NCI-H1436 treated with DMSO at 0.1 percent for 48 hours (cell line): ENCODE results near the gene CTNNA2.

Source experiments
- DNase-seq: peaks from one replicate; lab custom pipeline; 2025; lab: John Stamatoyannopoulos, UW

Gene CTNNA2

GRCh38 chr2:79713131-79713785 lies 200.4 kb downstream of the CTNNA2 start:
- DNase-seq: no peak

GRCh38 chr2:79714283-79714682 lies 201.4 kb downstream of the CTNNA2 start:
- DNase-seq: no peak

GRCh38 chr2:79715338-79715737 lies 202.5 kb downstream of the CTNNA2 start:
- no peak for DNase-seq

GRCh38 chr2:79716266-79716665 lies 203.4 kb downstream of the CTNNA2 start:
- no peak for DNase-seq

GRCh38 chr2:79717364-79718007 lies 204.6 kb downstream of the CTNNA2 start:
- DNase-seq: no peak

GRCh38 chr2:79721061-79721460 lies 208.2 kb downstream of the CTNNA2 start:
- DNase-seq: no peak

GRCh38 chr2:79721966-79722365 lies 209.1 kb downstream of the CTNNA2 start:
- no peak for DNase-seq

- DNase-seq: no peak
Observed at GRCh38 chr2:79723830-79724229, 211.0 kb downstream of the CTNNA2 start.

- DNase-seq: no peak
Observed at GRCh38 chr2:79729532-79729931, 216.7 kb downstream of the CTNNA2 start.

GRCh38 chr2:79734518-79734917 lies 221.7 kb downstream of the CTNNA2 start:
- no peak for DNase-seq

GRCh38 chr2:79740879-79741443 lies 228.1 kb downstream of the CTNNA2 start:
- no peak for DNase-seq

GRCh38 chr2:79750321-79750720 lies 237.5 kb downstream of the CTNNA2 start:
- no peak for DNase-seq

- no peak for DNase-seq
Observed at GRCh38 chr2:79757526-79757925, 244.7 kb downstream of the CTNNA2 start.

- no peak for DNase-seq
Observed at GRCh38 chr2:79758042-79758441, 245.2 kb downstream of the CTNNA2 start.

GRCh38 chr2:79758749-79759282 lies 246.0 kb downstream of the CTNNA2 start:
- no peak for DNase-seq

- DNase-seq: no peak
Observed at GRCh38 chr2:79770926-79771325, 258.1 kb downstream of the CTNNA2 start.

- no peak for DNase-seq
Observed at GRCh38 chr2:79771493-79771892, 258.6 kb downstream of the CTNNA2 start.

- no peak for DNase-seq
Observed at GRCh38 chr2:79774016-79774415, 261.2 kb downstream of the CTNNA2 start.

GRCh38 chr2:79776461-79776860 lies 263.6 kb downstream of the CTNNA2 start:
- no peak for DNase-seq

- no peak for DNase-seq
Observed at GRCh38 chr2:79780781-79781180, 267.9 kb downstream of the CTNNA2 start.

GRCh38 chr2:79782576-79783452 lies 270.0 kb downstream of the CTNNA2 start:
- no peak for DNase-seq

- DNase-seq: no peak
Observed at GRCh38 chr2:79788952-79789651, 276.3 kb downstream of the CTNNA2 start.
